IPS DF 6.9 (cell line): ENCODE data around the gene OPN3.
A peak's percentile ranks its signal among the peaks of the same experiment; 100 is the strongest.

Source experiments
- DNase-seq: peaks from one replicate; pipeline ENCODE4 v3.0.0-alpha.2; 2013; ENCODE audit warnings: low read depth, low spot score
- H3K27ac ChIP-seq: one replicate; pipeline ENCODE4 v1.5.1; 2013; ENCODE audit warnings: low read length, control low read depth
- H3K27me3 ChIP-seq: 2 replicates; pipeline ENCODE4 v1.6.1; 2013; ENCODE audit warnings: mild to moderate bottlenecking, low read length; ENCODE audit not compliant: control insufficient read depth, insufficient read depth
- H3K36me3 ChIP-seq: 2 replicates; pipeline ENCODE4 v1.6.1; 2013; ENCODE audit warnings: low read length; ENCODE audit not compliant: control insufficient read depth, insufficient read depth
- H3K4me1 ChIP-seq: 2 replicates; pipeline ENCODE4 v1.6.1; 2013; ENCODE audit warnings: low read length; ENCODE audit not compliant: control insufficient read depth, insufficient read depth
- H3K4me3 ChIP-seq: 2 replicates; pipeline ENCODE4 v1.5.1; 2013; ENCODE audit warnings: mild to moderate bottlenecking, low read length
- H3K9me3 ChIP-seq: 2 replicates; pipeline ENCODE4 v1.6.1; 2013; ENCODE audit warnings: low read length, inconsistent platforms; ENCODE audit not compliant: control insufficient read depth, insufficient read depth
- WGBS: extraction: QIAGEN DNeasy Blood & Tissue Kit; methylation state at CpG from one replicate; pipeline ENCODE4 v1.1.7; 2013; ENCODE audit warnings: mixed read lengths, missing lambda C conversion rate; ENCODE audit not compliant: insufficient read length, insufficient coverage; 5-methylcytosine and 5-hydroxymethylcytosine counted together

OPN3 gene

DNA sequence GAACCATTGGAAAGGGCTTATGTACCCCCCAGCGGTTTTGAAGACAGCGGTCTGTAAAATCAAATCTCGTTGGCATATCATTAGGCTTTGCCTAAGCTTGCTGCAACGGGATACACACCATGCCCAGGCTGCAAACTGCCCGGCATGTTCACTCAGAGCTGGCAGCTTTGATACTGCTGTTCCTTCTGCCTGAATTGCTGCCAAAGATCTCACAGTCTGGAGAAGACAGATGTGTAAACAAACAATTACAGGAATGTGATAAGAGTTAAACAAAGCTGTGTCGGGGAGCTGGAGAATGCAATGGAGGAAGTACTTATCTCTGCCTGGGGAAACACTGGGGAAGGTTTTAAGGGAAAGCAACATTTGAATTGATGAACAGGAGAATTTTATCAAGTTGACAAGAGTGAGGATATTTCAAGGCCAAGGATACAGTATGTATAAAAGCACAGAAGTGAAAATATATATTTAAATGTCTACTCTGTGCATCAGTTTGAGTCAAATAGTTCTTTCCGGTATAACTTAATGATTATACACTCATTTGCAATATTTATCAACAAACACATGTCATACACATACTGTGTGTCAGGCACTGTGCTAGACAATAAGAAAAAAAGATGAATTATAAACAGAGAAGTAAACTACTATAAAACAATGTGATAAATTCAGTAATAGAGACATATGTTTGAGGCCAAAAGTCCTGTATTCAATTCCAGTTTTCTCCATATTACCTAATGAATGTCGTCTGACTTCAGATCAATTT lies 29.9 kb downstream of the OPN3 start:
- H3K27ac ChIP-seq: no peak overlapping the region
- no peaks in the 10 kb centered on the region for H3K9me3 ChIP-seq
- DNase-seq: no peak
- WGBS: no CpG with 5 or more reads among the region's 8 CpGs
- no peak overlapping the region for H3K4me3 ChIP-seq
- H3K4me1 ChIP-seq: no peaks in the 10 kb centered on the region
- H3K36me3 ChIP-seq: no peaks in the 10 kb centered on the region
- no peaks in the 10 kb centered on the region for H3K27me3 ChIP-seq

DNA sequence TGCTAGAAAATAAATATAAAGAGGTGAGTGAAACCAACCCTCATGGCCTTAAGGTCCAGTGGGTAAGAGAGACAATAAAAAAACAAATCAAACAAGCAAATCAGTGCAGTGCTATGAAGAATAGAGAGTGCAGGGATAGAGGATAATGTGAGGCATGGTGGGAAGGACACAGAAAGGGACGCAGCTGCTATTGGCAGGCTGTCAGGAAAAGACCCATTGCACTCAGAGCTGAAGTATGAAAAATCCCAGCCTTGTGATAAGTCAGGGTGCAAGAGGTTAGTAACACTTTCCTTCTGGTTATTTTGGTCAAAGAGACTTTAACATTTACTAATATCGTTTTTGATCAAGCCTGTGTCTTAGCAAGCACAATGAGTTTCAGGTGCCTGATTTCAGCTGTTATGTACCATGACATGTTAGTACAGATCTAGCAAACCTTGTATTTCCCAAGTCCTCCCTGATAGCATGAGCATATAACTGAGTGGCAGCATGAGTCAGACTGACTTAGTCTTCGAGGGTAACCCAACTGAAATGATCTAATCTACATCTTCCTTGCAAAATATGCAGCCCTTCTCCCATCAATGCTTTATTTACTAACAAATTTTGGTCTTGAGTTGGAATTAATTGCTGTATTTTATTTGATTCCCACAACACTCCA lies 31.7 kb downstream of the OPN3 start:
- WGBS: no CpG with 5 or more reads among the region's 3 CpGs
- Histone ChIP-seq H3K4me1 (no peaks in the 10 kb centered on the region), H3K36me3 (no peaks in the 10 kb centered on the region), H3K27ac (no peak overlapping the region), H3K4me3 (no peak overlapping the region), H3K27me3 (no peaks in the 10 kb centered on the region), H3K9me3 (no peaks in the 10 kb centered on the region)
- no peak for DNase-seq

GRCh38 chr1:241607497-241607896 lies 32.7 kb downstream of the OPN3 start:
- Histone ChIP-seq H3K27ac (no peak overlapping the region), H3K27me3 (no peaks in the 10 kb centered on the region), H3K4me1 (no peaks in the 10 kb centered on the region), H3K9me3 (no peaks in the 10 kb centered on the region), H3K36me3 (no peaks in the 10 kb centered on the region), H3K4me3 (no peak overlapping the region)
- DNase-seq: no peak

DNA sequence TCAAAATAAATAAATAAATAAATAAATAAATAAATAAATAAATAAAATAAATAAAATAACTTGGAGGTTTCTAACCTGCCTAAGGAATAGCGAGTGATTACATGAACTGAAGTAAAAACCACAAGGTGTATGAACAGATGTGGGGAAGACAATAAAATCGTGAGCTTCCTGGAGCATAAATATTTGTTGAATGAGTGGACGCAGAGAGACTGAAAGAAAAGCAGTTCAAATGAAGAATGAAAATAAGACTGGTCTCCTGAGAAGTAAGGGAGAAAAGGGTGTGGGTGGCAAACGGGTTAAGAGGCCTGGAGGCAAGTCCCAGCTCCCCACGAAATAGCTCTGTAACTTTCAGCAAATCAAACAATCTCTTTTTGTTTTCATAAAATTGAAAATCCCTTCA lies 33.6 kb downstream of the OPN3 start:
- no peaks in the 10 kb centered on the region for H3K4me1 ChIP-seq
- H3K27ac ChIP-seq: no peak overlapping the region
- no peaks in the 10 kb centered on the region for H3K36me3 ChIP-seq
- no peaks in the 10 kb centered on the region for H3K27me3 ChIP-seq
- no CpG with 5 or more reads among the region's 5 CpGs for WGBS
- H3K9me3 ChIP-seq: no peaks in the 10 kb centered on the region
- no peak overlapping the region for H3K4me3 ChIP-seq
- no peak for DNase-seq

DNA sequence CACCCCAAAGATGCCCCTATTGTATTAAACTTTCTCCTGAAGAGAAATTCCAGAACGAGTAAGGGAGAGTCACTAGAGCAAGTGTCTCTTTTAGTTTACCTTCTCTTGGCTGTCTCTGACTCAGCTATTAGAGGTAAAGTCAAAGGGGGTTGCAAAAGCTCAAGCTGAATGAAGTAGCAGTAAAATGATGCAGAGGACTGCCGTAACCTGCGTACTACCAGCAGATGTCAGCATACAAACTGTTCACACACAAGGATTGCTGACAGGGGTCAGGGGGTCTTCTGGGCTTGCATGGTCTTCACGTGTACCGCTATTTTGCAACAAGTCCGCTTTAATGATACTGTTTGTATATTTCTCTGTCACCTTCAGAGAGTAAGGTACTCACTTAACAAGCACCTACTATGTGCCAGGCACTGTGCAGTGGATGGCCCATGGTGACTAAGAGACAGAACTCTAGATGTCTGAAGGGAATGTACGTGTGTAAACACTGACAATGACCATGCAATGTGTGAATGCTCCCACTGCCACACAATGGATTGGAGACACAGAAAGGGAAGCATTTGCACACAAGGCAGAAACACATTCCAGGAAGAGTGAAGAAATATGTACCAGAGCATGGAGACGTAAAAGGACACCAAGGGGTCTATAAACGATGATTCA lies 34.9 kb downstream of the OPN3 start:
- Histone ChIP-seq H3K27ac (no peak overlapping the region), H3K4me3 (no peak overlapping the region), H3K27me3 (no peaks in the 10 kb centered on the region), H3K36me3 (no peaks in the 10 kb centered on the region), H3K9me3 (no peaks in the 10 kb centered on the region), H3K4me1 (no peaks in the 10 kb centered on the region)
- WGBS: no CpG with 5 or more reads among the region's 9 CpGs
- peak; percentile 29 for DNase-seq

DNA sequence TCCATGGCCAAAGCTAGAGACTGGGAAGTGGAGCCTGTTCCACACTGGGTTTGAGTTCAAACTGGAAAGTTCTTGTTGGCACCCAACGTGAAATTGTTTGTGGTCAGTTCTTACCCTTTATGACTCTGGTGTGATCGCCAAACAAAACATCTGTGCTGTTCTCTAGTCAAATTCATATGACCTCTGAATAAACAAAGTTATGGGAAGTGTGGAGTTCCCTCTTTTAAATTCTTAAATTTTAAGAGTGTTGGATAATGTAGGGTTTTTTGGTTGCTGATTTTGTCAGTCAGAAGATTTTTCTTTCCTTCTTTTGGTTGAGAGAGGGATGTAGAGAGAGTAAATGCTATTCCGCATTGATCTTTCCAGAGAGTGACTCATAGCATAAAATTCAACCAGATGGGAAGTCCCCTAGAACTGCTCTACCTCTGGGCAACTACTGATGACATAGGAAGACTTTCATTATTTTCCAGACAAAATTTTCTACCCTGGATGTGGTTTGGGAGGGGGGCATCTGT lies 36.4 kb downstream of the OPN3 start:
- Histone ChIP-seq H3K36me3 (no peaks in the 10 kb centered on the region), H3K4me1 (no peaks in the 10 kb centered on the region), H3K27me3 (no peaks in the 10 kb centered on the region), H3K4me3 (no peak overlapping the region), H3K9me3 (no peaks in the 10 kb centered on the region), H3K27ac (no peak overlapping the region)
- no CpG with 5 or more reads among the region's 3 CpGs for WGBS
- no peak for DNase-seq

GRCh38 chr1:241600496-241600901 lies 39.7 kb downstream of the OPN3 start:
- H3K27ac ChIP-seq: no peak overlapping the region
- WGBS: no CpG with 5 or more reads among the region's 2 CpGs
- no peaks in the 10 kb centered on the region for H3K9me3 ChIP-seq
- no peak for DNase-seq
- H3K27me3 ChIP-seq: no peaks in the 10 kb centered on the region
- H3K4me1 ChIP-seq: no peaks in the 10 kb centered on the region
- no peaks in the 10 kb centered on the region for H3K36me3 ChIP-seq
- H3K4me3 ChIP-seq: no peak overlapping the region

DNA sequence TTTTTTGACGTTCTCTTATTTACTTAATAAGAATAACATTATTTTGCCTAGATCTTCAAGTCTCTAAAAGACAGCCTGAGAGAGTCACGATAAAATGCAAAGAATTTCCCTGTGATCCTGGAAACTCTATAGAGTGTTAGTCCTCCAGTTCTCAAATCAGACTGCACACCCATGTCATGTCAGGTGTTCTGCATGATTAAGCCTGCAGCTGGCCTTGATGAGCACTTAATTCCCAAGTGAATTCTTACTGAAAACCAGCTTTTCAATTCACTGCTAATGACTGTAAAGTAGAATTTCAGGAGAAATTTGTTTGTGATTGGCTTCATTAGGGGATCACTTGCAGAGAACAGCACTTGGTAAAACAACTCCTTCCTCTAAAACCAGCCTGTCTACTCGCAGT lies 41.9 kb downstream of the OPN3 start:
- no peak overlapping the region for H3K4me3 ChIP-seq
- no peaks in the 10 kb centered on the region for H3K36me3 ChIP-seq
- H3K4me1 ChIP-seq: no peaks in the 10 kb centered on the region
- no peak for DNase-seq
- no peaks in the 10 kb centered on the region for H3K9me3 ChIP-seq
- no peaks in the 10 kb centered on the region for H3K27me3 ChIP-seq
- no CpG with 5 or more reads among the region's 3 CpGs for WGBS
- H3K27ac ChIP-seq: no peak overlapping the region

DNA sequence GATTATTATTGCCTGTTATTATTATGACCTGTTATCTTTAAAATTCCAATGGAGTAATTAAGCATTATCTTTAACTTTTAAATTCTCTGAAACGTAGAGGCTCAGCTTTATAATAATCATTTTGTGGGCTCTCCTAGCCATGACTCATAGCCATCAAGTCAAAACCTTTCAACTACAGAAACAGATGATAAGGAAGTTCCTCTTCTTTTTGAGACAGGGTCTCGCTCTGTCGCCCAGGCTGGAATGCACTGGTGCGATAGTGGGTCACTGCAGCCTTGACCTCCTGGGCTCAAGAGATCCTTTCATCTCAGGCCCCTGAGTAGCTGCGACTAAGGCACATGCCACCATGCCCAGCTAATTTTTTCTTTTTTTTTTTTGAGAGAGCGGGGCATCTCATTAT lies 43.5 kb downstream of the OPN3 start:
- no CpG with 5 or more reads among the region's 6 CpGs for WGBS
- no peaks in the 10 kb centered on the region for H3K4me1 ChIP-seq
- H3K27me3 ChIP-seq: no peaks in the 10 kb centered on the region
- no peak for DNase-seq
- no peak overlapping the region for H3K4me3 ChIP-seq
- no peaks in the 10 kb centered on the region for H3K9me3 ChIP-seq
- H3K27ac ChIP-seq: no peak overlapping the region
- H3K36me3 ChIP-seq: no peaks in the 10 kb centered on the region

- WGBS: no CpG with 5 or more reads among the region's 1 CpG
- no peaks in the 10 kb centered on the region for H3K4me1 ChIP-seq
- no peaks in the 10 kb centered on the region for H3K9me3 ChIP-seq
- H3K4me3 ChIP-seq: no peak overlapping the region
- no peak for DNase-seq
- H3K36me3 ChIP-seq: no peaks in the 10 kb centered on the region
- H3K27ac ChIP-seq: no peak overlapping the region
- H3K27me3 ChIP-seq: no peaks in the 10 kb centered on the region
These were observed 47.0 kb downstream of the OPN3 start for GRCh38 chr1:241593186-241593585.
